ENCODE data around the gene CASK. TPM values are rescaled to one million over a fixed set of nuclear protein-coding genes. Genes with fewer than 3 reads are reported as not detected.

Gene CASK
- total RNA-seq, 1 experiment from 2014 or later = 33.5 TPM

DNA sequence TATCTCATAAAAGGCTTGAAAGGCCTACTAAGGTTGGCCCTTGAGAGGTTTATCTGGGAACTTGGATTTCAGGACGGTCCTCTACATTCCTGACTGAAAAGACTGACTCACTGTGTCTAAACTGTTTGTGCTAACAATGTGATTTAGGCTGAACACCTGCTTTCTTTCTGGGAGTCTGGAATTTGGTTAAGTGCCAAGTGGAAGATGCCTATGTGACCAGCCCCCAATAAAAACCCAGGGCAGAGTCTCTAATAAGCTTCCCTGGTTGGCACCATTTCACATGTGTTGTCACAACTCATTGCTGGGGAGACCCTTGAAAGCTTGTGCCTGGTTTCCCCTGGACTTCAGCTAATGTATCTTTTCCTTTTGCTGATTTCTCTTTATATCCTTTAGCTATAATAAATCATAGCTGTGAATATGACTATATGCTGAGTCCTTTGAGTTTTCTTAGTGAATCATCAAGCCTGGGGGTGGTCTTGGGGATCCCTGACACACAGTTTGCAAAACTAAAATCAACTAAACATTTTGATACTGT lies 144.3 kb downstream of the CASK start:
- ChIA-PET POLR2A (no interaction called here), CTCF (no interaction called here)
- H3K9me3 ChIP-seq (ENCODE audit: control insufficient read depth, insufficient read depth, low read depth, low read length) = no peaks in the 10 kb centered on the region
- peak overlapping the region; percentile 34; the same call in 1 of the 2 replicates for H3K27ac ChIP-seq (ENCODE audit: low read length)
- H3K4me3 ChIP-seq (ENCODE audit: low read depth in 2 of 2, low read length in 2 of 2) = no peak overlapping the region
- no TSS peak for BruUV-seq (replicated peaks)
- H3K36me3 ChIP-seq (ENCODE audit: control insufficient read depth, insufficient read depth, low read length) = no peaks in the 10 kb centered on the region
- intact Hi-C loops (cut with micrococcal nuclease; ENCODE audit: unreplicated experiment) = no loop called here
- H3K27me3 ChIP-seq (ENCODE audit: control insufficient read depth, insufficient read depth, low read length) = no peaks in the 10 kb centered on the region
- in situ Hi-C loops (cut with HindIII; ENCODE audit: low pct_unique_long_range_greater_than_20kb, low sequenced_read_pairs) = no loop called here
- DNase-seq (ENCODE audit: low read depth, low spot score) (peak; percentile 65), ATAC-seq (peak; percentile 90)
- TF ChIP-seq, protein P1, sequence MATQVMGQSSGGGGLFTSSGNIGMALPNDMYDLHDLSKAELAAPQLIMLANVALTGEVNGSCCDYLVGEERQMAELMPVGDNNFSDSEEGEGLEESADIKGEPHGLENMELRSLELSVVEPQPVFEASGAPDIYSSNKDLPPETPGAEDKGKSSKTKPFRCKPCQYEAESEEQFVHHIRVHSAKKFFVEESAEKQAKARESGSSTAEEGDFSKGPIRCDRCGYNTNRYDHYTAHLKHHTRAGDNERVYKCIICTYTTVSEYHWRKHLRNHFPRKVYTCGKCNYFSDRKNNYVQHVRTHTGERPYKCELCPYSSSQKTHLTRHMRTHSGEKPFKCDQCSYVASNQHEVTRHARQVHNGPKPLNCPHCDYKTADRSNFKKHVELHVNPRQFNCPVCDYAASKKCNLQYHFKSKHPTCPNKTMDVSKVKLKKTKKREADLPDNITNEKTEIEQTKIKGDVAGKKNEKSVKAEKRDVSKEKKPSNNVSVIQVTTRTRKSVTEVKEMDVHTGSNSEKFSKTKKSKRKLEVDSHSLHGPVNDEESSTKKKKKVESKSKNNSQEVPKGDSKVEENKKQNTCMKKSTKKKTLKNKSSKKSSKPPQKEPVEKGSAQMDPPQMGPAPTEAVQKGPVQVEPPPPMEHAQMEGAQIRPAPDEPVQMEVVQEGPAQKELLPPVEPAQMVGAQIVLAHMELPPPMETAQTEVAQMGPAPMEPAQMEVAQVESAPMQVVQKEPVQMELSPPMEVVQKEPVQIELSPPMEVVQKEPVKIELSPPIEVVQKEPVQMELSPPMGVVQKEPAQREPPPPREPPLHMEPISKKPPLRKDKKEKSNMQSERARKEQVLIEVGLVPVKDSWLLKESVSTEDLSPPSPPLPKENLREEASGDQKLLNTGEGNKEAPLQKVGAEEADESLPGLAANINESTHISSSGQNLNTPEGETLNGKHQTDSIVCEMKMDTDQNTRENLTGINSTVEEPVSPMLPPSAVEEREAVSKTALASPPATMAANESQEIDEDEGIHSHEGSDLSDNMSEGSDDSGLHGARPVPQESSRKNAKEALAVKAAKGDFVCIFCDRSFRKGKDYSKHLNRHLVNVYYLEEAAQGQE (IDR thresholded peaks at IDR 0.05; ENCODE audit: insufficient read depth in 1 of 2, low read depth in 2 of 2, low read length in 1 of 2) = no peak
- TF ChIP-seq TCF7L2 (IDR thresholded peaks at IDR 0.05; ENCODE audit: low read depth, low read length) (no peak), SIN3A (IDR thresholded peaks at IDR 0.05; ENCODE audit: borderline replicate concordance, insufficient read depth, low read depth, low read length) (no peak), POLR2AphosphoS5 (IDR thresholded peaks at IDR 0.05; ENCODE audit: low read depth, low read length) (no peak)
- TF ChIP-seq, protein P2, sequence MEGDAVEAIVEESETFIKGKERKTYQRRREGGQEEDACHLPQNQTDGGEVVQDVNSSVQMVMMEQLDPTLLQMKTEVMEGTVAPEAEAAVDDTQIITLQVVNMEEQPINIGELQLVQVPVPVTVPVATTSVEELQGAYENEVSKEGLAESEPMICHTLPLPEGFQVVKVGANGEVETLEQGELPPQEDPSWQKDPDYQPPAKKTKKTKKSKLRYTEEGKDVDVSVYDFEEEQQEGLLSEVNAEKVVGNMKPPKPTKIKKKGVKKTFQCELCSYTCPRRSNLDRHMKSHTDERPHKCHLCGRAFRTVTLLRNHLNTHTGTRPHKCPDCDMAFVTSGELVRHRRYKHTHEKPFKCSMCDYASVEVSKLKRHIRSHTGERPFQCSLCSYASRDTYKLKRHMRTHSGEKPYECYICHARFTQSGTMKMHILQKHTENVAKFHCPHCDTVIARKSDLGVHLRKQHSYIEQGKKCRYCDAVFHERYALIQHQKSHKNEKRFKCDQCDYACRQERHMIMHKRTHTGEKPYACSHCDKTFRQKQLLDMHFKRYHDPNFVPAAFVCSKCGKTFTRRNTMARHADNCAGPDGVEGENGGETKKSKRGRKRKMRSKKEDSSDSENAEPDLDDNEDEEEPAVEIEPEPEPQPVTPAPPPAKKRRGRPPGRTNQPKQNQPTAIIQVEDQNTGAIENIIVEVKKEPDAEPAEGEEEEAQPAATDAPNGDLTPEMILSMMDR (IDR thresholded peaks at IDR 0.05) = no peak
- H3K4me1 ChIP-seq (ENCODE audit: control insufficient read depth, insufficient read depth, low read length) = peaks cover 4% of the 10 kb centered on the region; the same call in 1 of the 2 replicates

DNA sequence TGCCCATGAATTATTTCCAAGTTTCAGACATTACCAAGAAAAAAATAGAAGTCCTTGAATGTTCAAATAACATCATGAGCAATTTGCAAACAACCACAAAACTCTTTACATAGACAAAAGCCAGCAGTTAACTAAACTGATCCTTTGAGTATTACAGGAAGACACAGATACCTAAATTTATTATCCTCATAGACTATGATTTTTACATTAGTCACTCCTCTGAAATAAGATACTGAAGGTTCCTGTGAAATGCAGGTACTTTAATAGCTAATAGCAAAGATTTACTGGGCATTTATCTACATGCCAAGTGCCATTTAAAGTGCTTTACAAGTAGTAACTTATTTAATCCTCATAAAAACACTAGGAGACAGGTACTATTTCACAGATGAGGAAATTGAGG lies 161.7 kb downstream of the CASK start:
- CTCF ChIA-PET = no interaction called here
- no peaks in the 10 kb centered on the region for H3K36me3 ChIP-seq (ENCODE audit: control insufficient read depth, insufficient read depth, low read length)
- no peaks in the 10 kb centered on the region for H3K9me3 ChIP-seq (ENCODE audit: control insufficient read depth, insufficient read depth, low read depth, low read length)
- no peak overlapping the region for H3K27ac ChIP-seq (ENCODE audit: low read length)
- in situ Hi-C loops (cut with HindIII; ENCODE audit: low pct_unique_long_range_greater_than_20kb, low sequenced_read_pairs) = no loop called here
- POLR2A ChIA-PET = no interaction called here
- H3K4me1 ChIP-seq (ENCODE audit: control insufficient read depth, insufficient read depth, low read length) = no peaks in the 10 kb centered on the region
- TF ChIP-seq POLR2AphosphoS5 (IDR thresholded peaks at IDR 0.05; ENCODE audit: low read depth, low read length) = no peak
- TF ChIP-seq TCF7L2 (IDR thresholded peaks at IDR 0.05; ENCODE audit: low read depth, low read length) = no peak
- no TSS peak for BruUV-seq (replicated peaks)
- H3K27me3 ChIP-seq (ENCODE audit: control insufficient read depth, insufficient read depth, low read length) = no peaks in the 10 kb centered on the region
- no peak overlapping the region for H3K4me3 ChIP-seq (ENCODE audit: low read depth in 2 of 2, low read length in 2 of 2)
- DNase-seq (ENCODE audit: low read depth, low spot score) (no peak), ATAC-seq (no peak)
- intact Hi-C loops (cut with micrococcal nuclease; ENCODE audit: unreplicated experiment) = no loop called here

DNA sequence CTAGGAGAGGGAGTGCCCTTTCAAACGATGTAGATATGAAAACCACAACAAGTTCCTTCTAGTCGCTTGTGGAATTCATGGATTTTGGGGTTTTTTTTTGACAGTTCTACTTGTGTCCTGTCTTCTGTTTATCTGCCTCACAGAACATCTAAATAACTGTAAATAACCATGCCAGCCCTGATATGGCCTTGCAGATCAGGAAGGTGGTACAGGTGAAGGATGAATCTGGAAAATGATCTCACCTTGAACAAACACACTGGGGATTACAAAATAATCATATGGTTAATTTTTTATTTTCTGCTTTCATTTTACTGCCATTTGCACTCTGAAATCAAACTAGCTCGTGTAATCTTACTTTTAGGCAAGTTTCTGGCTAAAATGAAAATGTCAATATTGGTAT lies 162.2 kb downstream of the CASK start:
- in situ Hi-C loops (cut with HindIII; ENCODE audit: low pct_unique_long_range_greater_than_20kb, low sequenced_read_pairs) (no loop called here), intact Hi-C loops (cut with micrococcal nuclease; ENCODE audit: unreplicated experiment) (no loop called here)
- CTCF ChIA-PET = no interaction called here

More for the DNA sequence above, 162.2 kb downstream of the CASK start:
- H3K27ac ChIP-seq (ENCODE audit: low read length) = no peak overlapping the region
- no peak for TF ChIP-seq POLR2AphosphoS5 (IDR thresholded peaks at IDR 0.05; ENCODE audit: low read depth, low read length)
- TF ChIP-seq, protein P1 (IDR thresholded peaks at IDR 0.05; ENCODE audit: insufficient read depth in 1 of 2, low read depth in 2 of 2, low read length in 1 of 2) = no peak
- no peak for TF ChIP-seq TCF7L2 (IDR thresholded peaks at IDR 0.05; ENCODE audit: low read depth, low read length)
- TF ChIP-seq, protein P2 (IDR thresholded peaks at IDR 0.05) = no peak
- no peak for TF ChIP-seq SIN3A (IDR thresholded peaks at IDR 0.05; ENCODE audit: borderline replicate concordance, insufficient read depth, low read depth, low read length)
- POLR2A ChIA-PET = no interaction called here
- H3K36me3 ChIP-seq (ENCODE audit: control insufficient read depth, insufficient read depth, low read length) = no peaks in the 10 kb centered on the region
- DNase-seq (ENCODE audit: low read depth, low spot score) = no peak
- no peak for ATAC-seq
- no TSS peak for BruUV-seq (replicated peaks)
- H3K4me1 ChIP-seq (ENCODE audit: control insufficient read depth, insufficient read depth, low read length) = no peaks in the 10 kb centered on the region
- no peak overlapping the region for H3K4me3 ChIP-seq (ENCODE audit: low read depth in 2 of 2, low read length in 2 of 2)
- no peaks in the 10 kb centered on the region for H3K27me3 ChIP-seq (ENCODE audit: control insufficient read depth, insufficient read depth, low read length)
- no peaks in the 10 kb centered on the region for H3K9me3 ChIP-seq (ENCODE audit: control insufficient read depth, insufficient read depth, low read depth, low read length)

Measured in Panc1 (cell line).